Neural crest cell (in vitro differentiated cells): ENCODE data around the gene ATRN. TPM values are rescaled to one million over a fixed set of nuclear protein-coding genes. Genes with fewer than 3 reads are reported as not detected.

Experiments
- DNase-seq: peaks from one replicate; pipeline ENCODE4 v3.0.0; 2021; ENCODE audit warnings: low read depth, mixed read lengths, low spot score
- H3K27ac Mint-ChIP-seq: one replicate; pipeline ENCODE4 v1.8.0; 2021; ENCODE audit warnings: mild to moderate bottlenecking, mixed read lengths; ENCODE audit not compliant: unreplicated experiment
- H3K27me3 Mint-ChIP-seq: 2 replicates; pipeline ENCODE4 v1.8.0; 2021; ENCODE audit warnings: low read depth, mild to moderate bottlenecking, mixed read lengths
- H3K36me3 Mint-ChIP-seq: 2 replicates; pipeline ENCODE4 v1.8.0; 2021; ENCODE audit warnings: low read depth, mild to moderate bottlenecking, mixed read lengths
- H3K4me1 Mint-ChIP-seq: 2 replicates; pipeline ENCODE4 v1.8.0; 2021; ENCODE audit warnings: mixed read lengths
- H3K4me3 Mint-ChIP-seq: one replicate; pipeline ENCODE4 v1.8.0; 2021; ENCODE audit warnings: mild to moderate bottlenecking, mixed read lengths
- H3K9me3 Mint-ChIP-seq: 2 replicates; pipeline ENCODE4 v1.8.0; 2021; ENCODE audit warnings: mixed read lengths
- total RNA-seq: library from RNA; stranded (reverse); gene quantifications from 2 replicates; pipeline ENCODE4 v1.2.1, GENCODE V29; 2021
- TF ChIP-seq, protein P1 (sequence below): fragments of 200-600 bp; sonication (generic); conservative IDR thresholded peaks from 2 replicates; pipeline ENCODE4 v1.5.0; 2021; ENCODE audit warnings: antibody characterized with exemption, mild to moderate bottlenecking

Gene ATRN
- total RNA-seq, 1 donor from 2014 or later: 28.6 TPM

DNA sequence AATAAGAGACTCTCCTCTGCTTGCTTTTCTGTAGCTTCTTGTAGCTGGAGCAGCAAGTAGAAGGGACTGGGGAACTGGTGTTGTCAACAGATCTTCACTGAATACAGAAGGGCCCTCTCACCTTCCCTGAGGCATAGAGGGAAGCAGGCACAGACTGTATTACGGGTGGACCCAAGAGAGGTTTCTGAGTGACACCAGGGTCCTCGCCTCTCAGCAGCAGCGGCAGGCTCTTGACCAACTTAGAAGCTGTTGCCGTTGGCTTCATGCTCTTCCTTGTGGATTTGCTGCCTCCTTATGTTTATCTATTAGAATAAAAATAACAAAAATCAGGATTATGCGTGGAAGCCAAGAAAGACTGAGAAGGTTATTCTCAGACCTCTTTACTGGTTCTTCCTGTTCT is 160.7 kb downstream of the ATRN start:
- H3K9me3 Mint-ChIP-seq: no peaks in the 10 kb centered on the region
- no peak overlapping the region for H3K27ac Mint-ChIP-seq
- H3K4me3 Mint-ChIP-seq: no peak overlapping the region
- no peaks in the 10 kb centered on the region for H3K27me3 Mint-ChIP-seq
- H3K36me3 Mint-ChIP-seq: peaks cover 20% of the 10 kb centered on the region
- peaks cover 6% of the 10 kb centered on the region for H3K4me1 Mint-ChIP-seq
- TF ChIP-seq, protein P1, sequence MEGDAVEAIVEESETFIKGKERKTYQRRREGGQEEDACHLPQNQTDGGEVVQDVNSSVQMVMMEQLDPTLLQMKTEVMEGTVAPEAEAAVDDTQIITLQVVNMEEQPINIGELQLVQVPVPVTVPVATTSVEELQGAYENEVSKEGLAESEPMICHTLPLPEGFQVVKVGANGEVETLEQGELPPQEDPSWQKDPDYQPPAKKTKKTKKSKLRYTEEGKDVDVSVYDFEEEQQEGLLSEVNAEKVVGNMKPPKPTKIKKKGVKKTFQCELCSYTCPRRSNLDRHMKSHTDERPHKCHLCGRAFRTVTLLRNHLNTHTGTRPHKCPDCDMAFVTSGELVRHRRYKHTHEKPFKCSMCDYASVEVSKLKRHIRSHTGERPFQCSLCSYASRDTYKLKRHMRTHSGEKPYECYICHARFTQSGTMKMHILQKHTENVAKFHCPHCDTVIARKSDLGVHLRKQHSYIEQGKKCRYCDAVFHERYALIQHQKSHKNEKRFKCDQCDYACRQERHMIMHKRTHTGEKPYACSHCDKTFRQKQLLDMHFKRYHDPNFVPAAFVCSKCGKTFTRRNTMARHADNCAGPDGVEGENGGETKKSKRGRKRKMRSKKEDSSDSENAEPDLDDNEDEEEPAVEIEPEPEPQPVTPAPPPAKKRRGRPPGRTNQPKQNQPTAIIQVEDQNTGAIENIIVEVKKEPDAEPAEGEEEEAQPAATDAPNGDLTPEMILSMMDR: no peak
- no peak for DNase-seq

GRCh38 chr20:3632311-3633004 is 161.6 kb downstream of the ATRN start:
- Mint-ChIP-seq H3K36me3 (peaks cover 15% of the 10 kb centered on the region), H3K27ac (no peak overlapping the region), H3K27me3 (no peaks in the 10 kb centered on the region), H3K4me3 (no peak overlapping the region), H3K9me3 (no peaks in the 10 kb centered on the region), H3K4me1 (peaks cover 6% of the 10 kb centered on the region)
- no peak for DNase-seq
- TF ChIP-seq, protein P1: no peak

- TF ChIP-seq, protein P1: no peak
- H3K4me3 Mint-ChIP-seq: no peak overlapping the region
- peaks cover 9% of the 10 kb centered on the region for H3K36me3 Mint-ChIP-seq
- no peak overlapping the region for H3K27ac Mint-ChIP-seq
- H3K27me3 Mint-ChIP-seq: no peaks in the 10 kb centered on the region
- DNase-seq: no peak
- H3K9me3 Mint-ChIP-seq: no peaks in the 10 kb centered on the region
- H3K4me1 Mint-ChIP-seq: peaks cover 6% of the 10 kb centered on the region
Observed at GRCh38 chr20:3633913-3634478, 163.2 kb downstream of the ATRN start.

DNA sequence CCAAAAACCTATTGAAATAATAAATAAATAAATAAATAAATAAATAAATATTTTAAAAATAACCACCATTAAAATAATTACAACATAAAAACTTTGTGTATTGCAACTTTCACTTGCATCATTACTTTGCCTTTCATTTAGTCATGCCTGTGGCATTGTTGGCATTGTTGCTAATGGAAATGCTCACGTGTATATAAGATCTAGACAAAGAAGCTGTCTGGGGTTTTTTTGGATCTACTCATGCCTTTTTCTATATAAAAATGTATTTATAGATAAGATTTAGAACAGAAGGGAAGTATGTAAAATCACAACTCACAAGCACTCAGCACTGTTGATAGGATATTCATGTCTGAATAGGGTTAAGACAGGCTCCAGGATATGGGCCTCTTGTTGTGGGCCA is 164.5 kb downstream of the ATRN start:
- no peak for DNase-seq
- Mint-ChIP-seq H3K4me1 (peaks cover 2% of the 10 kb centered on the region), H3K27ac (no peak overlapping the region), H3K9me3 (peaks cover 3% of the 10 kb centered on the region), H3K36me3 (peaks cover 10% of the 10 kb centered on the region), H3K4me3 (no peak overlapping the region), H3K27me3 (no peaks in the 10 kb centered on the region)
- TF ChIP-seq, protein P1: no peak

GRCh38 chr20:3640259-3640658 is 169.4 kb downstream of the ATRN start:
- TF ChIP-seq, protein P1: no peak
- DNase-seq: no peak
- H3K4me1 Mint-ChIP-seq: no peaks in the 10 kb centered on the region
- H3K4me3 Mint-ChIP-seq: no peak overlapping the region
- H3K27ac Mint-ChIP-seq: no peak overlapping the region
- H3K36me3 Mint-ChIP-seq: peaks cover 26% of the 10 kb centered on the region
- no peaks in the 10 kb centered on the region for H3K27me3 Mint-ChIP-seq
- peaks cover 13% of the 10 kb centered on the region for H3K9me3 Mint-ChIP-seq
